ENCODE results near the gene FAM240B.

Gene FAM240B

GRCh38 chr9:38687992-38688391, 31.9 kb downstream of the FAM240B start:
- Mint-ChIP-seq H3K4me1 (ENCODE audit: low read depth) (peaks cover 5% of the 10 kb centered on the region), H3K9me3 (no peaks in the 10 kb centered on the region), H3K4me3 (no peak overlapping the region), H3K27me3 (peaks cover 17% of the 10 kb centered on the region), H3K27ac (no peak overlapping the region), H3K36me3 (ENCODE audit: low read depth) (no peaks in the 10 kb centered on the region)
- DNase-seq = no peak

GRCh38 chr9:38687389-38687842, 32.5 kb downstream of the FAM240B start:
- H3K9me3 Mint-ChIP-seq = no peaks in the 10 kb centered on the region
- H3K36me3 Mint-ChIP-seq (ENCODE audit: low read depth) = no peaks in the 10 kb centered on the region
- H3K4me3 Mint-ChIP-seq = peak overlapping the region; percentile 23
- H3K27me3 Mint-ChIP-seq = peaks cover 15% of the 10 kb centered on the region
- DNase-seq = peak; percentile 34
- H3K4me1 Mint-ChIP-seq (ENCODE audit: low read depth) = peaks cover 5% of the 10 kb centered on the region
- no peak overlapping the region for H3K27ac Mint-ChIP-seq

GRCh38 chr9:38686933-38687332, 33.0 kb downstream of the FAM240B start:
- H3K4me1 Mint-ChIP-seq (ENCODE audit: low read depth) = peaks cover 5% of the 10 kb centered on the region
- peaks cover 15% of the 10 kb centered on the region for H3K27me3 Mint-ChIP-seq
- H3K36me3 Mint-ChIP-seq (ENCODE audit: low read depth) = no peaks in the 10 kb centered on the region
- no peaks in the 10 kb centered on the region for H3K9me3 Mint-ChIP-seq
- H3K4me3 Mint-ChIP-seq = no peak overlapping the region
- DNase-seq = no peak
- no peak overlapping the region for H3K27ac Mint-ChIP-seq

- no peak for DNase-seq
- Mint-ChIP-seq H3K27me3 (peaks cover 15% of the 10 kb centered on the region), H3K9me3 (no peaks in the 10 kb centered on the region), H3K4me3 (no peak overlapping the region), H3K36me3 (ENCODE audit: low read depth) (no peaks in the 10 kb centered on the region), H3K27ac (no peak overlapping the region), H3K4me1 (ENCODE audit: low read depth) (peaks cover 5% of the 10 kb centered on the region)
These were observed 34.4 kb downstream of the FAM240B start for GRCh38 chr9:38685535-38685934.

GRCh38 chr9:38683336-38683735, 36.6 kb downstream of the FAM240B start:
- H3K27ac Mint-ChIP-seq = no peak overlapping the region
- H3K36me3 Mint-ChIP-seq (ENCODE audit: low read depth) = no peaks in the 10 kb centered on the region
- H3K4me1 Mint-ChIP-seq (ENCODE audit: low read depth) = peaks cover 5% of the 10 kb centered on the region
- H3K4me3 Mint-ChIP-seq = no peak overlapping the region
- peaks cover 14% of the 10 kb centered on the region for H3K27me3 Mint-ChIP-seq
- no peak for DNase-seq
- H3K9me3 Mint-ChIP-seq = no peaks in the 10 kb centered on the region

- Mint-ChIP-seq H3K36me3 (ENCODE audit: low read depth) (no peaks in the 10 kb centered on the region), H3K4me3 (no peak overlapping the region), H3K9me3 (no peaks in the 10 kb centered on the region), H3K4me1 (ENCODE audit: low read depth) (peaks cover 5% of the 10 kb centered on the region), H3K27ac (no peak overlapping the region), H3K27me3 (peaks cover 9% of the 10 kb centered on the region)
- DNase-seq = no peak
These were observed 37.2 kb downstream of the FAM240B start for GRCh38 chr9:38682713-38683112.

GRCh38 chr9:38681747-38682227, 38.1 kb downstream of the FAM240B start:
- Mint-ChIP-seq H3K4me1 (ENCODE audit: low read depth) (no peaks in the 10 kb centered on the region), H3K9me3 (no peaks in the 10 kb centered on the region), H3K4me3 (no peak overlapping the region), H3K27ac (no peak overlapping the region), H3K27me3 (peaks cover 13% of the 10 kb centered on the region), H3K36me3 (ENCODE audit: low read depth) (no peaks in the 10 kb centered on the region)
- DNase-seq = no peak

- Mint-ChIP-seq H3K27me3 (peaks cover 7% of the 10 kb centered on the region), H3K36me3 (ENCODE audit: low read depth) (no peaks in the 10 kb centered on the region), H3K9me3 (no peaks in the 10 kb centered on the region), H3K4me3 (no peak overlapping the region), H3K4me1 (ENCODE audit: low read depth) (no peaks in the 10 kb centered on the region), H3K27ac (no peak overlapping the region)
- DNase-seq = no peak
These were observed 39.0 kb downstream of the FAM240B start for GRCh38 chr9:38680837-38681445.

- Mint-ChIP-seq H3K9me3 (no peaks in the 10 kb centered on the region), H3K4me3 (no peak overlapping the region), H3K36me3 (ENCODE audit: low read depth) (no peaks in the 10 kb centered on the region), H3K4me1 (ENCODE audit: low read depth) (peaks cover 3% of the 10 kb centered on the region), H3K27ac (no peak overlapping the region), H3K27me3 (peaks cover 4% of the 10 kb centered on the region)
- DNase-seq = no peak
These were observed 42.2 kb downstream of the FAM240B start for GRCh38 chr9:38677660-38678303.

- Mint-ChIP-seq H3K9me3 (no peaks in the 10 kb centered on the region), H3K27me3 (peaks cover 9% of the 10 kb centered on the region), H3K27ac (no peak overlapping the region), H3K4me3 (no peak overlapping the region), H3K36me3 (ENCODE audit: low read depth) (no peaks in the 10 kb centered on the region), H3K4me1 (ENCODE audit: low read depth) (peaks cover 11% of the 10 kb centered on the region)
- DNase-seq = no peak
These were observed 44.1 kb downstream of the FAM240B start for GRCh38 chr9:38675831-38676230.

GRCh38 chr9:38675211-38675610, 44.7 kb downstream of the FAM240B start:
- Mint-ChIP-seq H3K9me3 (no peaks in the 10 kb centered on the region), H3K4me3 (no peak overlapping the region), H3K36me3 (ENCODE audit: low read depth) (no peaks in the 10 kb centered on the region), H3K27ac (no peak overlapping the region), H3K27me3 (peaks cover 9% of the 10 kb centered on the region), H3K4me1 (ENCODE audit: low read depth) (peaks cover 11% of the 10 kb centered on the region)
- no peak for DNase-seq

GRCh38 chr9:38673399-38674193, 46.3 kb downstream of the FAM240B start:
- H3K9me3 Mint-ChIP-seq = no peaks in the 10 kb centered on the region
- H3K36me3 Mint-ChIP-seq (ENCODE audit: low read depth) = no peaks in the 10 kb centered on the region
- H3K27me3 Mint-ChIP-seq = peaks cover 15% of the 10 kb centered on the region
- no peak for DNase-seq
- no peak overlapping the region for H3K27ac Mint-ChIP-seq
- no peak overlapping the region for H3K4me3 Mint-ChIP-seq
- peaks cover 11% of the 10 kb centered on the region for H3K4me1 Mint-ChIP-seq (ENCODE audit: low read depth)

- peaks cover 11% of the 10 kb centered on the region for H3K27me3 Mint-ChIP-seq
- no peak overlapping the region for H3K4me3 Mint-ChIP-seq
- peaks cover 11% of the 10 kb centered on the region for H3K4me1 Mint-ChIP-seq (ENCODE audit: low read depth)
- H3K36me3 Mint-ChIP-seq (ENCODE audit: low read depth) = no peaks in the 10 kb centered on the region
- H3K9me3 Mint-ChIP-seq = no peaks in the 10 kb centered on the region
- DNase-seq = no peak
- H3K27ac Mint-ChIP-seq = no peak overlapping the region
These were observed 48.2 kb downstream of the FAM240B start for GRCh38 chr9:38671748-38672147.

GRCh38 chr9:38671372-38671731, 48.6 kb downstream of the FAM240B start:
- Mint-ChIP-seq H3K27me3 (peaks cover 11% of the 10 kb centered on the region), H3K4me3 (no peak overlapping the region), H3K9me3 (no peaks in the 10 kb centered on the region), H3K27ac (no peak overlapping the region), H3K36me3 (ENCODE audit: low read depth) (no peaks in the 10 kb centered on the region), H3K4me1 (ENCODE audit: low read depth) (peaks cover 11% of the 10 kb centered on the region)
- no peak for DNase-seq

All from activated T-cell treated with anti-CD3 and anti-CD28 coated beads, Interleukin-2, amount 50 U/mL, for 24 hours (primary cell).